ENCODE measurements around the gene LY6G6C. TPM values are rescaled to one million over a fixed set of nuclear protein-coding genes. Genes with fewer than 3 reads are reported as not detected.

The LY6G6C gene
- total and polyA plus RNA-seq, 2 of the 13 experiments (the other 11 are each of a cell fraction or from before 2014, with no cell fraction given) = 0.15 TPM; not detected in 1

GRCh38 chr6:31729515-31729978 lies 8.0 kb upstream of the LY6G6C start (continued):
- TF ChIP-seq NFIB (CRISPR knock-in tag; IDR thresholded peaks at IDR 0.05; ENCODE audit: borderline replicate concordance) (no peak; the same call in 1 of the 2 replicates), TRIM22 (IDR thresholded peaks at IDR 0.05) (no peak), TCF7 (IDR thresholded peaks at IDR 0.05; ENCODE audit: low read depth) (peak; percentile 5; the same call in 1 of the 2 replicates), ZBTB33 (CRISPR knock-in tag; IDR thresholded peaks at IDR 0.05) (peak; percentile 58), ELF3 (CRISPR knock-in tag; IDR thresholded peaks at IDR 0.05) (no peak; the same call in 1 of the 2 replicates), ZNF101 (CRISPR knock-in tag; IDR thresholded peaks at IDR 0.05; ENCODE audit: borderline replicate concordance, low read depth) (no peak), ZNF17 (CRISPR knock-in tag; IDR thresholded peaks at IDR 0.05) (no peak), TOPORS (CRISPR knock-in tag; IDR thresholded peaks at IDR 0.05) (peak; percentile 16; the same call in 1 of the 2 replicates), CBX1 (IDR thresholded peaks at IDR 0.05; ENCODE audit: low read depth) (no peak), NPAS2 (CRISPR knock-in tag; IDR thresholded peaks at IDR 0.05; ENCODE audit: borderline replicate concordance) (no peak), RXRB (CRISPR knock-in tag; IDR thresholded peaks at IDR 0.05; ENCODE audit: borderline replicate concordance) (peak; percentile 65; the same call in 1 of the 2 replicates), ZNF124 (CRISPR knock-in tag; IDR thresholded peaks at IDR 0.05) (no peak; the same call in 1 of the 2 replicates), ATF3 (CRISPR knock-in tag; IDR thresholded peaks at IDR 0.05) (no peak), HNRNPLL (IDR thresholded peaks at IDR 0.05; ENCODE audit: low read depth, low read length, poor library complexity, severe bottlenecking) (no peak), GLMP (CRISPR knock-in tag; IDR thresholded peaks at IDR 0.05; ENCODE audit: borderline replicate concordance) (no peak), PBX3 (CRISPR knock-in tag; IDR thresholded peaks at IDR 0.05; ENCODE audit: borderline replicate concordance) (0 out of 2 replicates have a peak, but pooled peaks have one; percentile 26), MNT (IDR thresholded peaks at IDR 0.05) (peak; percentile 5; the same call in 1 of the 2 replicates), ZEB1 (IDR thresholded peaks at IDR 0.05; ENCODE audit: insufficient replicate concordance, low read depth) (no peak), ZNF691 (CRISPR knock-in tag; IDR thresholded peaks at IDR 0.05; ENCODE audit: borderline replicate concordance, low read depth) (peak; percentile 39; the same call in 1 of the 2 replicates)

All from HepG2 (cell line).